ENCODE results near the gene TLR8. TPM values are rescaled to one million over a fixed set of nuclear protein-coding genes. Genes with fewer than 3 reads are reported as not detected.

Gene TLR8
- total RNA-seq, 4 donors from 2014 or later = 0.42 to 0.97 (median 0.62) TPM

Other genes starting within 250 kb of the TLR8 start
- 1 to 10 TPM in 2 of 4 donors, under 1 TPM in 2; 0.73 to 1.9 (median 1.3) TPM for gene PRPS2, start 115.2 kb upstream of the TLR8 start, total RNA-seq
- under 1 TPM; 0.05 to 0.23 (median 0.16) TPM for gene TLR7, start 39.5 kb upstream of the TLR8 start, total RNA-seq
- 100 to 1,000 TPM; 492 to 653 (median 526) TPM for gene TMSB4X, start 68.5 kb downstream of the TLR8 start, total RNA-seq
- not detected for gene FAM9C, start 138.0 kb downstream of the TLR8 start, total RNA-seq